ENCODE measurements around the gene SLC29A3.

Gene SLC29A3

GRCh38 chr10:71349406-71349805 is 30.3 kb downstream of the SLC29A3 start:
- TF ChIP-seq CTCF (conservative IDR thresholded peaks at IDR 0.05; ENCODE audit: control insufficient read depth, insufficient read depth, low read depth, low read length), result no peak
- peak; percentile 33 for DNase-seq (ENCODE audit: low read depth)
- no peak overlapping the region for H3K4me3 ChIP-seq (ENCODE audit: control insufficient read depth, low read depth, low read length)

DNA sequence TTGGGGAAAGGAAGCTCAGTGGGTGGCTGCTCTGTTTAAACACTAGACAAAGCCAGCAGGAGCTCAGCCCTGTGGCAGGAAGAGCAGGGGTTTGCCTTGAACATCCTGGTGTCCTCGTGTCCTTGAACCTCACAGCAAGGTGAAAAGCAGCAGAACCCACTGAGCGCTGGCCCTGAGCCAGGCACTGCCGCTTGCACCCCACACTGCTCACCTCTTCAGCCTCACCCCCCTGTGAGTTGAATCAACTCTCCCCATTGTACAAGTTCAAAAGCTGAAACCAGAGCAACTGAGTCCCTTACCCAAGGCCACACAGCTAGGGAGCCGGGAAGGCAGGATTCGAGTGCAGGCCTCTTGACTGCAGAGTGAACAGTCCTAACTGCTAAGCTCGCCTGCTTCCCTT is 32.0 kb downstream of the SLC29A3 start:
- no peak for DNase-seq (ENCODE audit: low read depth)
- no peak for TF ChIP-seq CTCF (conservative IDR thresholded peaks at IDR 0.05; ENCODE audit: control insufficient read depth, insufficient read depth, low read depth, low read length)
- H3K4me3 ChIP-seq (ENCODE audit: control insufficient read depth, low read depth, low read length), result no peak overlapping the region

- TF ChIP-seq CTCF (conservative IDR thresholded peaks at IDR 0.05; ENCODE audit: control insufficient read depth, insufficient read depth, low read depth, low read length), result no peak
- no peak overlapping the region for H3K4me3 ChIP-seq (ENCODE audit: control insufficient read depth, low read depth, low read length)
- no peak for DNase-seq (ENCODE audit: low read depth)
Measured at GRCh38 chr10:71351628-71352319, 32.7 kb downstream of the SLC29A3 start.

- no peak for TF ChIP-seq CTCF (conservative IDR thresholded peaks at IDR 0.05; ENCODE audit: control insufficient read depth, insufficient read depth, low read depth, low read length)
- no peak overlapping the region for H3K4me3 ChIP-seq (ENCODE audit: control insufficient read depth, low read depth, low read length)
Measured at GRCh38 chr10:71353639-71354038, 34.6 kb downstream of the SLC29A3 start.

DNA sequence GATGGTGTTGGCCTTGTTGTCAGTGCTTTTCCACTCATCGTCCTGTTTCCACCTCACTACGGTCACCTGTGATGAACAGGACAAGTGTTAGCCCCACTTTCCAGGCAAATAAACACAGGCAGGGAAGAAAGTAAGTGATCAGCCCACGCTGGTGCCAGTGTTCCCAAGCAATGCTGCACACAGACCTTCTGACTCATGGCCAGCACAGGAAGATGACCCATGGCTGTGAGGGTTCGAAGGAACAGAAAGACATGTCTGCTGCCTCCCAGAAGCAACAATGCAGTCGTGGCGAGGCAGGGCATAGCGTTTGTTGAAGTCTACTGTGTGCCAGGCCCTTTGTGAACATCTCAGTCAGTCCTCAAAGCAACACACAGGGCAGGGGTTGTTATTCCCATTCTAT is 35.7 kb downstream of the SLC29A3 start:
- peak; percentile 11 for DNase-seq (ENCODE audit: low read depth)
- no peak overlapping the region for H3K4me3 ChIP-seq (ENCODE audit: control insufficient read depth, low read depth, low read length)
- TF ChIP-seq CTCF (conservative IDR thresholded peaks at IDR 0.05; ENCODE audit: control insufficient read depth, insufficient read depth, low read depth, low read length), result no peak

More at GRCh38 chr10:71353639-71354038, 34.6 kb downstream of the SLC29A3 start:
- DNase-seq (ENCODE audit: low read depth), result no peak

DNA sequence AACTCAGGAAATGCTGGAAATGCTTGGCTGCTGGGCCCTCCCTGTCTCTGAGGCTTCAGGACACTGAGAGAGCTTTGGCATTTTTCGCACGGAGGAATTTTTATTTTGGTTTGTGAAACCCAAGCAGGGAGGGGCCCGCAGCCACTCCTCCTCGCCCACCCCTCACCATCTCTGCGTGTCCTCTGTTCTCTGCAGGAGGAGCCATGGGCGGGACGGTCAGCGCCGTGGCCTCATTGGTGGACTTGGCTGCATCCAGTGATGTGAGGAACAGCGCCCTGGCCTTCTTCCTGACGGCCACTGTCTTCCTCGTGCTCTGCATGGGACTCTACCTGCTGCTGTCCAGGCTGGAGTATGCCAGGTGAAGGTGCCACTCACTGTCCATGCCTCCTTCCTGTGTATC is 36.8 kb downstream of the SLC29A3 start:
- no peak for TF ChIP-seq CTCF (conservative IDR thresholded peaks at IDR 0.05; ENCODE audit: control insufficient read depth, insufficient read depth, low read depth, low read length)
- no peak for DNase-seq (ENCODE audit: low read depth)
- no peak overlapping the region for H3K4me3 ChIP-seq (ENCODE audit: control insufficient read depth, low read depth, low read length)

Data from fibroblast of mammary gland (primary cell).